ENCODE measurements around the gene CPEB3. TPM values are rescaled to one million over a fixed set of nuclear protein-coding genes. Genes with fewer than 3 reads are reported as not detected.
"Not testable (repeated sequence)": the region's sequence is repeated elsewhere in the genome, so short reads cannot be mapped to it uniquely, and the experiment has no call there.

CPEB3 gene
- 10 to 100 TPM; 12.3 to 18.4 (median 12.7) TPM for total RNA-seq

- peak within 1 kb of the TSS; percentile 71 to 99 (median 93) for H3K4me3 ChIP-seq (replicated peaks in 1 of 3)
- no peaks in the 10 kb centered on the region for H3K27me3 ChIP-seq
- TF ChIP-seq POLR2A (IDR thresholded peaks at IDR 0.05) (peak in 1 of 2 donors; percentile 92), CTCF (IDR thresholded peaks at IDR 0.05) (peak; percentile 38 to 88 (median 77))
- no peaks in the 10 kb centered on the region for H3K9me3 ChIP-seq
- H3K27ac ChIP-seq, result peak within 1 kb of the TSS; percentile 93 to 98 (median 97)
- DNase-seq, result peak; percentile 98
- intact Hi-C loops (cut with DNase I), result loop anchor here (5.0 kb wide), 2 partner anchors 54 to 204 kb away; no protein-coding TSS in a partner anchor
- no peaks in the 10 kb centered on the region for H3K4me1 ChIP-seq
- 3% methylated on average over 12 of the region's 79 CpGs; no CpG with 5 or more reads in 1 of the 2 donors for WGBS, 2 donors
- no peaks in the 10 kb centered on the region for H3K36me3 ChIP-seq
Observed at GRCh38 chr10:92290837-92291615, at the start of gene CPEB3, which contains the start of gene MARCHF5. CPEB3 (minus strand) TSS chr10:92291078; CDS start chr10:92240350, 50,728 bp downstream. MARCHF5 (plus strand) TSS chr10:92291167; CDS start chr10:92291495, 328 bp downstream.

- DNase-seq; H3K9me3 ChIP-seq; H3K27me3 ChIP-seq; H3K4me1 ChIP-seq; H3K36me3 ChIP-seq; H3K27ac ChIP-seq; intact Hi-C loops (cut with DNase I); H3K4me3 ChIP-seq (replicated peaks in 1 of 3): not testable (repeated sequence)
- 97% methylated on average over 6 of the region's 6 CpGs for WGBS, 2 donors
Observed at GRCh38 chr10:92329927-92330326, 39.0 kb upstream of the CPEB3 start.

DNA sequence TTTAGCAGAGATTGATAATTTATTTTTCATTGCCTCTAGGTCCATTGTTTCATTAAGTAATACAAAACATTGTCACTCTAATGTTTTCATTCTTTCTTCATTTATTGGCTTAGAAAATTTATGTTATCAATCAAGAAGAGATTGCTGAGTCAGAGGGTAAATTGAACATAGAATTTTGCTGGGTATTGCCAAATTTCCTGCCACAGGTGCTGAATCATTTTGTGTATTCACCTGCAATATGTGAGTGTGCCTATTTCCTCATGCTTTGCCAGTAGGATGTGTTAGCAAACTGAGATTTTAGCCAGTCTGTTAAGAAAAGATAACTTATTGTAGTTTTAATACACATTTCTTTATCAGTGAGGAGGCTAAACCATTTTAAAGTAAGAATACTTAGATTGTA is 38.1 kb upstream of the CPEB3 start:
- Histone ChIP-seq H3K4me1 (peaks cover 0 to 3% of the 10 kb centered on the region in 2 donors), H3K27me3 (no peaks in the 10 kb centered on the region), H3K27ac (no peak overlapping the region), H3K9me3 (no peaks in the 10 kb centered on the region), H3K36me3 (no peaks in the 10 kb centered on the region), H3K4me3 (replicated peaks in 1 of 3) (no peak overlapping the region)
- TF ChIP-seq POLR2A (IDR thresholded peaks at IDR 0.05) (no peak), CTCF (IDR thresholded peaks at IDR 0.05) (no peak)
- intact Hi-C loops (cut with DNase I), result no loop called here
- no peak for DNase-seq

DNA sequence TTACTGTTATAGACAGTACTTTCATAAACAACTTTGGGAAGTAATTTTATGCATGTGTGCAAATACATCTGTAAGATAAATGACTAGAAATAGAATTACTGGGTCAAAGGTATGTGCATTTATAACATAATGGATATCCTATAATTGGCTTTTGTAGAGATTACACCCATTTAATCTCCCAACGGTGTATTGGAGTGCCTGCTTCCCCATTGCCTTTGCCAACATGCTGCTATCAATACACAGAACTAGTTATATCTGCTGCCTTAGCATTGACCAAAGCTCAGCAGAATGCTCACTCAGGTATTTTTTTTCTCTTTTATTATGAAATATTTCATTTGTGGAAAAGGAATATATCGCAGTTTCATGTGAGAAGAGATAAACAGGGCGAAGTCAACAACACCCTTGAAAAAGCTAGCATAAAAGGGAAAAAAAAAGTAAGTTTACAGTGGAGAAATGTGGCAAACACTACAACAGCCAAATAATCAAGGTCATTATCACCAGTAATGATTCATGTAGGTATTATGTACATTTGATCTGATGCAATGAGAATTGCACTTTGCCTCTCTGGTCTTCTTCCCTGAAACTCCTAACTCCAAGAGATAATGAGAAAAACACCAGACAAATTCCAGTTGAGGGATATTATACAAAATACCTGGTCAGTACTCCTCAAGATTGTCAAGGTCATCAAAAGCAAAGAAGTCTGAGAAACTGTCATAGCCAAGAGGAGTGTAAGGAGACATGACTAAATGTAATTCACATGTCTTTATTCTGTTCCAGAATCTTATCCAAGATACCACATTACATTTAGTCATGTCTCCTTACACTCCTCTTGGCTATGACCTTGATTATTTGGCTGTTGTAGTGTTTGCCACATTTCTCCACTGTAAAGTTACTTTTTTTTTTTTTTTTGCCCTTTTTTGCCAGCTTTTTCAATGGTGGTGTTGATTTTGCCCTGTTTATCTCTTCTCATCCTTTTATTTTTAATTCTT is 36.9 kb upstream of the CPEB3 start:
- Histone ChIP-seq H3K4me1 (no peaks in the 10 kb centered on the region), H3K27ac (no peak overlapping the region), H3K4me3 (replicated peaks in 1 of 3) (no peak overlapping the region), H3K36me3 (no peaks in the 10 kb centered on the region), H3K9me3 (no peaks in the 10 kb centered on the region), H3K27me3 (no peaks in the 10 kb centered on the region)
- no peak for DNase-seq
- intact Hi-C loops (cut with DNase I), result no loop called here
- WGBS, 2 donors, result 95 to 98% methylated on average over 3 of the region's 3 CpGs
- TF ChIP-seq CTCF (IDR thresholded peaks at IDR 0.05), result no peak
- no peak for TF ChIP-seq POLR2A (IDR thresholded peaks at IDR 0.05)

GRCh38 chr10:92323079-92323478 is 32.2 kb upstream of the CPEB3 start:
- WGBS, 2 donors, result 96 to 97% methylated on average over 2 of the region's 2 CpGs
- no peak for DNase-seq
- TF ChIP-seq POLR2A (IDR thresholded peaks at IDR 0.05), result no peak
- no peak for TF ChIP-seq CTCF (IDR thresholded peaks at IDR 0.05)

More at GRCh38 chr10:92323079-92323478, 32.2 kb upstream of the CPEB3 start:
- Histone ChIP-seq H3K27ac (no peak overlapping the region), H3K36me3 (no peaks in the 10 kb centered on the region), H3K9me3 (no peaks in the 10 kb centered on the region), H3K4me3 (replicated peaks in 1 of 3) (no peak overlapping the region), H3K4me1 (no peaks in the 10 kb centered on the region), H3K27me3 (no peaks in the 10 kb centered on the region)
- intact Hi-C loops (cut with DNase I), result no loop called here

Measured in thyroid gland (tissue), 4 donors.